Transverse colon (tissue), 3 donors: ENCODE data around the gene SNX5.

ENCODE experiments used
- CTCF ChIP-seq, 5 experiments: fragments of 200-600 bp in 3 of 5; fragments of 450-650 bp in 2 of 5; sonication (generic) in 3 of 5; IDR thresholded peaks; 1 replicate in 2 of 5; 2 replicates in 3 of 5; pipeline ENCODE4 v1.5.1; 2016 to 2017; ENCODE audit warnings: antibody characterized with exemption in 5 of 5, inconsistent platforms in 3 of 5, mild to moderate bottlenecking in 2 of 5, moderate library complexity in 1 of 5
- POLR2A ChIP-seq: fragments of 450-650 bp; IDR thresholded peaks from one replicate; pipeline ENCODE4 v1.6.1; 2016; ENCODE audit warnings: antibody characterized with exemption, mild to moderate bottlenecking, moderate library complexity

- TF ChIP-seq POLR2A (no peak), CTCF (IDR thresholded peaks at IDR 0.05) (no peak)
Observed at GRCh38 chr20:17902531-17903083, 66.0 kb downstream of the SNX5 start.
